DND-41 (cell line): ENCODE measurements around the gene BCL2L2.

ENCODE experiments used
- ATAC-seq: fragments of 200-7000 bp; cut with Tn5 transposase; 3 replicates; pipeline ENCODE4 v1.9.1; 2021; ENCODE audit warnings: low read depth; ENCODE audit not compliant: insufficient read depth
- DNase-seq: peaks from one replicate; pipeline ENCODE4 v3.0.0-alpha.2; 2020
- H2AFZ ChIP-seq: 2 replicates; pipeline ENCODE4 v1.6.0; 2012; ENCODE audit warnings: low read depth, low read length
- H3K27ac ChIP-seq: 2 replicates; pipeline ENCODE4 v1.5.1; 2012; ENCODE audit warnings: low read length, inconsistent platforms
- H3K27me3 ChIP-seq: fragments of 200-600 bp; sonication (generic); 2 replicates; pipeline ENCODE4 v1.6.0; 2012; ENCODE audit warnings: low read length, mild to moderate bottlenecking, inconsistent platforms; ENCODE audit not compliant: insufficient read depth, poor library complexity
- H3K36me3 ChIP-seq: 2 replicates; pipeline ENCODE4 v1.5.1; 2012; ENCODE audit warnings: low read length, inconsistent platforms; ENCODE audit not compliant: insufficient read depth
- H3K4me1 ChIP-seq: 2 replicates; pipeline ENCODE4 v1.5.1; 2012; ENCODE audit warnings: mild to moderate bottlenecking, low read length; ENCODE audit not compliant: insufficient read depth
- H3K4me2 ChIP-seq: 2 replicates; pipeline ENCODE4 v1.6.0; 2012; ENCODE audit warnings: mild to moderate bottlenecking, moderate library complexity, low read length, inconsistent platforms; ENCODE audit not compliant: insufficient read depth
- H3K4me3 ChIP-seq, 2 experiments: fragments of 200-600 bp in 1 of 2; shearing (Covaris generic) in 1 of 2; 2 replicates each; pipeline ENCODE4 v1.5.1; 2012 to 2016; ENCODE audit warnings: inconsistent platforms in 2 of 2, low read length in 2 of 2, mild to moderate bottlenecking in 2 of 2, low read depth in 1 of 2, moderate library complexity in 1 of 2
- H3K79me2 ChIP-seq: 2 replicates; pipeline ENCODE4 v1.6.0; 2012; ENCODE audit warnings: low read length, inconsistent platforms; ENCODE audit not compliant: insufficient read depth
- H3K9ac ChIP-seq: 2 replicates; pipeline ENCODE4 v1.6.0; 2012; ENCODE audit warnings: low read depth, mild to moderate bottlenecking, inconsistent platforms, low read length, moderate library complexity
- H3K9me3 ChIP-seq: 2 replicates; pipeline ENCODE4 v1.5.1; 2012; ENCODE audit warnings: low read length, moderate library complexity, mild to moderate bottlenecking, inconsistent platforms; ENCODE audit not compliant: insufficient read depth, severe bottlenecking
- H4K20me1 ChIP-seq: 2 replicates; pipeline ENCODE4 v1.6.0; 2012; ENCODE audit warnings: low read length; ENCODE audit not compliant: insufficient read depth
- CTCF ChIP-seq: IDR thresholded peaks from 2 replicates; pipeline ENCODE4 v1.5.1; 2012; ENCODE audit warnings: borderline replicate concordance, low read length, moderate library complexity, mild to moderate bottlenecking; ENCODE audit not compliant: poor library complexity, severe bottlenecking; ENCODE audit errors: extremely low read depth
- EZH2 ChIP-seq: IDR thresholded peaks from 3 replicates; pipeline ENCODE4 v1.6.1; 2012; ENCODE audit warnings: borderline replicate concordance, low read depth, mild to moderate bottlenecking, moderate library complexity, low read length, inconsistent platforms; ENCODE audit not compliant: severe bottlenecking

Gene BCL2L2

GRCh38 chr14:23349156-23349845 is 42.7 kb downstream of the BCL2L2 start:
- DNase-seq (no peak), ATAC-seq (no peak)
- no peak overlapping the region for H3K4me2 ChIP-seq
- H3K36me3 ChIP-seq, result no peaks in the 10 kb centered on the region
- H3K79me2 ChIP-seq, result no peaks in the 10 kb centered on the region
- no peaks in the 10 kb centered on the region for H4K20me1 ChIP-seq
- peaks cover 32% of the 10 kb centered on the region for H3K27me3 ChIP-seq
- no peaks in the 10 kb centered on the region for H3K4me1 ChIP-seq
- H2AFZ ChIP-seq, result no peak overlapping the region
- H3K27ac ChIP-seq, result no peak overlapping the region
- H3K9me3 ChIP-seq, result no peaks in the 10 kb centered on the region
- H3K4me3 ChIP-seq, result no peak overlapping the region
- H3K9ac ChIP-seq, result no peak overlapping the region
- TF ChIP-seq CTCF, result no peak
- TF ChIP-seq EZH2, result no peak

- no peaks in the 10 kb centered on the region for H3K36me3 ChIP-seq
- peaks cover 36% of the 10 kb centered on the region for H3K27me3 ChIP-seq
- H3K9me3 ChIP-seq, result no peaks in the 10 kb centered on the region
- no peaks in the 10 kb centered on the region for H3K79me2 ChIP-seq
- no peak overlapping the region for H2AFZ ChIP-seq
- H3K4me3 ChIP-seq, result no peak overlapping the region
- H3K27ac ChIP-seq, result no peak overlapping the region
- DNase-seq (no peak), ATAC-seq (no peak)
- H3K4me1 ChIP-seq, result no peaks in the 10 kb centered on the region
- no peak overlapping the region for H3K4me2 ChIP-seq
- no peaks in the 10 kb centered on the region for H4K20me1 ChIP-seq
- no peak overlapping the region for H3K9ac ChIP-seq
- TF ChIP-seq CTCF, result no peak
- TF ChIP-seq EZH2, result no peak
Observed at GRCh38 chr14:23351681-23352505, 45.3 kb downstream of the BCL2L2 start.

- Histone ChIP-seq H2AFZ (no peak within 1 kb of the TSS), H4K20me1 (no peaks in the 10 kb centered on the region), H3K4me2 (no peak within 1 kb of the TSS), H3K79me2 (no peaks in the 10 kb centered on the region), H3K4me3 (no peak within 1 kb of the TSS), H3K9ac (no peak within 1 kb of the TSS), H3K4me1 (no peaks in the 10 kb centered on the region), H3K27ac (no peak within 1 kb of the TSS), H3K27me3 (peaks cover 42% of the 10 kb centered on the region), H3K36me3 (no peaks in the 10 kb centered on the region), H3K9me3 (no peaks in the 10 kb centered on the region)
- DNase-seq, result no peak
- peak; percentile 49 for ATAC-seq
- TF ChIP-seq CTCF (no peak), EZH2 (peak; percentile 33)
Observed at GRCh38 chr14:23352506-23353432, 46.1 kb downstream of the BCL2L2 start, which contains the start of gene SLC22A17. TSS of gene SLC22A17 (minus strand) at chr14:23352887.
